Ishikawa (cell line): ENCODE data around the gene DDX42.

Source experiments
- CEBPB ChIP-seq: IDR thresholded peaks from 2 replicates; pipeline ENCODE4 v1.6.1; 2012
- CREB1 ChIP-seq: IDR thresholded peaks from 2 replicates; pipeline ENCODE4 v1.6.1; 2012; ENCODE audit warnings: low read depth
- EGR1 ChIP-seq: IDR thresholded peaks from 2 replicates; pipeline ENCODE4 v1.6.1; 2012
- EP300 ChIP-seq: IDR thresholded peaks from 2 replicates; pipeline ENCODE4 v1.6.1; 2012; ENCODE audit warnings: borderline replicate concordance
- FOXM1 ChIP-seq: IDR thresholded peaks from 2 replicates; pipeline ENCODE4 v1.6.1; 2012; ENCODE audit warnings: low read depth, borderline replicate concordance
- NFIC ChIP-seq: IDR thresholded peaks from 2 replicates; pipeline ENCODE4 v1.6.1; 2012
- RAD21 ChIP-seq: IDR thresholded peaks from 2 replicates; pipeline ENCODE4 v1.6.1; 2012; ENCODE audit warnings: low read depth
- REST ChIP-seq: IDR thresholded peaks from 2 replicates; pipeline ENCODE4 v1.6.1; 2012; ENCODE audit warnings: low read depth, mild to moderate bottlenecking
- TAF1 ChIP-seq: IDR thresholded peaks from 2 replicates; pipeline ENCODE4 v1.6.1; 2012; ENCODE audit warnings: low read depth, mild to moderate bottlenecking
- TCF12 ChIP-seq: IDR thresholded peaks from 2 replicates; pipeline ENCODE4 v1.6.1; 2012; ENCODE audit warnings: low read depth
- TEAD4 ChIP-seq: IDR thresholded peaks from 2 replicates; pipeline ENCODE4 v1.6.1; 2012
- USF1 ChIP-seq: IDR thresholded peaks from 2 replicates; pipeline ENCODE4 v1.6.1; 2012
- YY1 ChIP-seq: IDR thresholded peaks from 2 replicates; pipeline ENCODE4 v1.6.1; 2012; ENCODE audit warnings: low read depth
- ZBTB7A ChIP-seq: IDR thresholded peaks from 2 replicates; pipeline ENCODE4 v1.6.1; 2012; ENCODE audit warnings: low read depth
- TF ChIP-seq, protein P1 (sequence below): IDR thresholded peaks from 2 replicates; pipeline ENCODE4 v1.6.1; 2012

DDX42 gene

GRCh38 chr17:63775420-63775819 is 1.4 kb downstream of the DDX42 start:
- TF ChIP-seq RAD21 (no peak), CREB1 (no peak), REST (no peak), TAF1 (no peak), ZBTB7A (no peak), USF1 (no peak), TEAD4 (no peak), EP300 (no peak)

DNA sequence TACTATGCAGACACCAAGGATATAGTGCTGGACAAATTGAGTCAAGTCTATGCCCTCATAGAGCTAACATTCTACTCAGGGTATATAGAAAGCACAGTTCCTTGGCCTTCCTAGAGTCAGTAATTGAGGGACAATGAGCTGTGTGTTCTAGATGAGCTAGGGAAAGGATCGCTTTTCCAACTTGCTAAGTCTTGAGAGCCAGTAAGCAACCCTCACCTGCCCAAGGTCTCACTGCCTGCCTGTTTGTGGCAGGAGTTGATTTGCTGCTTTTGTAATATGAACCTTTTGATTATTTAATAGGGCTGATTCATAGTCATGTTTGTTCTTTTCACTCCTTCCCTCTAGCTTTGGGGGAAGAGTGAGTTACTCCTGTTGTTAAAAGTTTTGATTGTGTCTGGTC is 6.5 kb downstream of the DDX42 start:
- TF ChIP-seq EGR1 (no peak), CREB1 (no peak), EP300 (no peak), FOXM1 (no peak), RAD21 (no peak), TAF1 (no peak), YY1 (no peak), CEBPB (no peak), USF1 (no peak), ZBTB7A (no peak), REST (no peak), TEAD4 (no peak), NFIC (no peak), TCF12 (no peak)
- TF ChIP-seq, protein P1, sequence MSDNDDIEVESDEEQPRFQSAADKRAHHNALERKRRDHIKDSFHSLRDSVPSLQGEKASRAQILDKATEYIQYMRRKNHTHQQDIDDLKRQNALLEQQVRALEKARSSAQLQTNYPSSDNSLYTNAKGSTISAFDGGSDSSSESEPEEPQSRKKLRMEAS: no peak

DNA sequence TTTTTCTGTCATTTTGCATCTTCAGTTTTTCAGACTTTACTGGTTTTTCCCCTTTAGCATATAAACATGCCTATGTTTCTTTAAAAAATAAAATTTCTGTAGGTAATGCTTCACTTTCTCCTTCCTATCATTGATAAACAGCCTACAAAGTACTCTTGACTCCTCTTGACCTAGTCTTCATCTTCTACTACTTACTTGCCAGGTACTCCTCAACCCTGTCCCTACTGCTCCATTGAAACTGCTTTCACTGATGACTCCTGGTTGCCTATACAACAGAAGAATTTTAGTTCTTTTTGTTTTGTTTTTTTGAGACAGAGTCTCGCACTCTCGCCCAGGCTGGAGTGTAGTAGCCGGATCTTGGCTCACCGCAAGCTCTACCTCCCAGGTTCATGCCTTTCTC is 7.0 kb downstream of the DDX42 start:
- no peak for TF ChIP-seq CEBPB
- no peak for TF ChIP-seq NFIC
- TF ChIP-seq, protein P1: no peak
- no peak for TF ChIP-seq EGR1
- TF ChIP-seq TAF1: no peak
- TF ChIP-seq RAD21: no peak
- no peak for TF ChIP-seq CREB1
- TF ChIP-seq YY1: no peak
- TF ChIP-seq USF1: no peak
- TF ChIP-seq FOXM1: no peak
- no peak for TF ChIP-seq TCF12
- no peak for TF ChIP-seq TEAD4

GRCh38 chr17:63783522-63783921 is 9.6 kb downstream of the DDX42 start:
- no peak for TF ChIP-seq EGR1
- no peak for TF ChIP-seq YY1
- TF ChIP-seq NFIC: no peak
- no peak for TF ChIP-seq REST
- TF ChIP-seq TAF1: no peak
- no peak for TF ChIP-seq CREB1
- no peak for TF ChIP-seq ZBTB7A
- TF ChIP-seq, protein P1: no peak
- no peak for TF ChIP-seq FOXM1
- TF ChIP-seq EP300: no peak
- TF ChIP-seq TEAD4: no peak
- no peak for TF ChIP-seq TCF12
- no peak for TF ChIP-seq RAD21
- no peak for TF ChIP-seq CEBPB
